Measurements from ENCODE around the gene CHD2. TPM values are rescaled to one million over a fixed set of nuclear protein-coding genes. Genes with fewer than 3 reads are reported as not detected.
A peak's percentile ranks its signal among the peaks of the same experiment; 100 is the strongest.

Gene CHD2
- total RNA-seq, 4 donors from 2014 or later, result 26.9 to 55.5 (median 33.7) TPM

DNA sequence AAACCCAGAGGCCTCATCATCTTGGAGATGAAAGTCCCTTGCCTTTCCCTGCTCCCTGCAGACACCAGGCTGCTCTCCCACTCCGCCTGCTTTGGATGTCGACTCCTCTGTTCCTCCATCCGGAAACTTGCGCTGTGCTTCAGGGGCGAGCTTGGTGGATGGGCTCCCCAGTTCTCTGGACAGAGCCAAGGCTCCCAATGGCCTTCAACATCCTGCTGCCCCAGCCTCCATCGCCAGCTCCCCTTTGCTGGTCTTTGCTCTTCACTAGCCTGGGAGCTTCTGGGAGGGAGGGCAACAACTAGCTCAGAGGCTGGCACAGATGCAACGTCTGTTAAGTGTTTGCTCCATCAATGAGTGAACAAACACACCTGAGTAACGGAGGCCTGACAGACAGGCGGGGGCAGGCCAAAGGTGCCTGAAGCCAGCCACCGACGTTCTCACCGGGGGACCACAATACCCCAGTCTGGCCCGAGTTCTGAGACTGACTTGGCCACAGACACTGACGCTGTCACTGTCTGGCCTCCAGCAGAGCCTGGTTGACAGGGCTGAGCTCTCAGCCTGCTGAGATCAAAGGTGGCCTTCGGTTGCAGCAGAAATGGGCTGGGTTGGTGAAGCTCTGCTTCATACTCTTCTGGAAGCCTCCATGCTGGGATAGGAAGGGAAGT, 149.9 kb downstream of the CHD2 start:
- Histone ChIP-seq H3K27me3 (no peaks in the 10 kb centered on the region), H3K9me3 (no peaks in the 10 kb centered on the region), H3K4me1 (peaks cover 2 to 26% of the 10 kb centered on the region in 2 donors), H3K36me3 (peaks cover 4 to 77% of the 10 kb centered on the region in 2 donors), H3K27ac (peak overlapping the region in 1 of 4 donors; percentile 59), H3K4me3 (no peak overlapping the region)
- no peak for ATAC-seq
- intact Hi-C loops (cut with DNase I; ENCODE audit: low total_unique reads), result no loop called here
- DNase-seq, result no peak
- in situ Hi-C loops (cut with MboI; ENCODE audit: low sequenced_read_pairs in 4 of 4), result loop anchor here in 3 of 4 donors (25.0 kb wide), 2 partner anchors 937 to 1262 kb away; no protein-coding TSS in a partner anchor
- TF ChIP-seq, protein P1, sequence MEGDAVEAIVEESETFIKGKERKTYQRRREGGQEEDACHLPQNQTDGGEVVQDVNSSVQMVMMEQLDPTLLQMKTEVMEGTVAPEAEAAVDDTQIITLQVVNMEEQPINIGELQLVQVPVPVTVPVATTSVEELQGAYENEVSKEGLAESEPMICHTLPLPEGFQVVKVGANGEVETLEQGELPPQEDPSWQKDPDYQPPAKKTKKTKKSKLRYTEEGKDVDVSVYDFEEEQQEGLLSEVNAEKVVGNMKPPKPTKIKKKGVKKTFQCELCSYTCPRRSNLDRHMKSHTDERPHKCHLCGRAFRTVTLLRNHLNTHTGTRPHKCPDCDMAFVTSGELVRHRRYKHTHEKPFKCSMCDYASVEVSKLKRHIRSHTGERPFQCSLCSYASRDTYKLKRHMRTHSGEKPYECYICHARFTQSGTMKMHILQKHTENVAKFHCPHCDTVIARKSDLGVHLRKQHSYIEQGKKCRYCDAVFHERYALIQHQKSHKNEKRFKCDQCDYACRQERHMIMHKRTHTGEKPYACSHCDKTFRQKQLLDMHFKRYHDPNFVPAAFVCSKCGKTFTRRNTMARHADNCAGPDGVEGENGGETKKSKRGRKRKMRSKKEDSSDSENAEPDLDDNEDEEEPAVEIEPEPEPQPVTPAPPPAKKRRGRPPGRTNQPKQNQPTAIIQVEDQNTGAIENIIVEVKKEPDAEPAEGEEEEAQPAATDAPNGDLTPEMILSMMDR (IDR thresholded peaks at IDR 0.05 in 4 of 5, conservative IDR thresholded peaks at IDR 0.05 in 1 of 5), result no peak
- no peak for TF ChIP-seq POLR2A (IDR thresholded peaks at IDR 0.05)

DNA sequence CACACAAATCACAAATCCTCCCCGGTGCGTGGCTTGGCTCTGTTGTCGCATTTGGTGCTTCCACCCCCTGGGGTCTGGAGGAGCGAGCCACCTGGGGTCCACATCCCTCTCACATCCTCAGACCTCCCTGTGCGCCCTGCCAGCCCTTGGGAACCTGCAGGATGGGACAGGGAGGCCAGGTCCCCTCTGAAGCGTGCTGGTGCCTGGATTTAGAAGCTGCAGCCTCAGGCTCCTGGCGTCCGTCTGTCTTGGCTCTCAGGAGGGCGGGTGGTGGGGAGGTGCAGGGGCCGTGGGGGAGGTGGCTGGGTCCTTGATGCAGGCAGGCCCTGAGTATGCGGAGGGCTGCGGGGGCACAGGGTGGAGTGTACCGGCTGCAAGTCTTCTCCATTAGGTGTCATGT, 150.5 kb downstream of the CHD2 start:
- no peak for ATAC-seq
- in situ Hi-C loops (cut with MboI; ENCODE audit: low sequenced_read_pairs in 4 of 4), result loop anchor here in 1 of 4 donors (25.0 kb wide), 1 partner anchor 937 kb away; no protein-coding TSS in a partner anchor

DNA sequence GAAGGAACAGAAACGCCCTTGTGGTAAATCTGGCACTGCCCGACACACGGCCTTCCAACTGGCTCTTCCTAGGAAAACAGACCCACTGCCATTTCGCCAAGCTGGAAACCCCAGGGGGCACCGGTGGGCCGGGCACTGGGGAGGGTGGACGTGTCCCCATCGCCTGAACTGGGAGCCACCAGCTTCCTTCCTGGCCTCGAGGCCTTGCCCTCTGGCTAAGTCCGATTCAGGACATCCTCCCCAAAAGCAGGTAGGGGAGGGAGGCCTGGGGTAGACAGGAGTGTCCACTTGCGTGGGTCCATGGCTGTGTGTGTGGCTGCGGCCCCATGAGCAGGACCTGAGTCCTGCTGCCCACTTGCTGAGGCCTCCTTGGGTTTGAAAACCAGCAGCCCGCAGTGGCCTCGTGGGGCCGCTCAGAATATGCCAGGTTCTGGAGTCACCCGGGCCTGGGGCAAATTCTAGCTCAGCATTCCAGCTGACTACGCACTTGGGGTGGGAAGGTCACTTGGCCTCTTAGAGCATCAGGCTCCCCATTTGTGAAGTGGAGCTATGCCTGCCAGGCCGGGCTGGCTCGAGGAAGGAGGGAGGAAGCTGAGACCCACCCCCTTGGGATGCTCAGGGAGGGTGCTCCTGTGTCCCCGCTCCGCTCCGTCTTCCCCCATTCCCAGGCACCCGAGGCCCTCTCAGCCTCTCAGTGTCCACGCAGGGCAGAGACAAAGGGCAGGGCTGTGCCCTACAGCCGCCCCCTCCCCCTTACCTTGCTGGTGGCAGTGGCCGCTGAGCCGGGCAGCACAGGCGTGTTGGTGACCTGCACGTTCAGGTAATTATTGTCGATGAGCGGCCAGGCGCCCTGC, 151.3 kb downstream of the CHD2 start:
- no peak for TF ChIP-seq POLR2A (IDR thresholded peaks at IDR 0.05)
- TF ChIP-seq, protein P1 (IDR thresholded peaks at IDR 0.05 in 4 of 5, conservative IDR thresholded peaks at IDR 0.05 in 1 of 5), result no peak
- Histone ChIP-seq H3K27me3 (no peaks in the 10 kb centered on the region), H3K36me3 (peaks cover 0 to 69% of the 10 kb centered on the region in 2 donors), H3K9me3 (no peaks in the 10 kb centered on the region), H3K4me3 (no peak overlapping the region), H3K4me1 (peaks cover 4 to 37% of the 10 kb centered on the region in 2 donors), H3K27ac (peak overlapping the region in 3 of 4 donors; percentile 40 to 59 (median 57))
- DNase-seq, result no peak
- intact Hi-C loops (cut with DNase I; ENCODE audit: low total_unique reads) (no loop called here), in situ Hi-C loops (cut with MboI; ENCODE audit: low sequenced_read_pairs in 4 of 4) (loop anchor here in 1 of 4 donors (25.0 kb wide), 1 partner anchor 936 kb away; no protein-coding TSS in a partner anchor)
- no peak for ATAC-seq

More for the DNA sequence above, 150.5 kb downstream of the CHD2 start:
- no peak for TF ChIP-seq POLR2A (IDR thresholded peaks at IDR 0.05)
- TF ChIP-seq, protein P1 (IDR thresholded peaks at IDR 0.05 in 4 of 5, conservative IDR thresholded peaks at IDR 0.05 in 1 of 5), result no peak
- intact Hi-C loops (cut with DNase I; ENCODE audit: low total_unique reads), result no loop called here
- H3K36me3 ChIP-seq, result peaks cover 4 to 77% of the 10 kb centered on the region in 2 donors
- H3K4me3 ChIP-seq, result no peak overlapping the region
- H3K9me3 ChIP-seq, result no peaks in the 10 kb centered on the region
- no peaks in the 10 kb centered on the region for H3K27me3 ChIP-seq
- peaks cover 2 to 30% of the 10 kb centered on the region in 2 donors for H3K4me1 ChIP-seq
- H3K27ac ChIP-seq, result peak overlapping the region in 1 of 4 donors; percentile 59
- no peak for DNase-seq

DNA sequence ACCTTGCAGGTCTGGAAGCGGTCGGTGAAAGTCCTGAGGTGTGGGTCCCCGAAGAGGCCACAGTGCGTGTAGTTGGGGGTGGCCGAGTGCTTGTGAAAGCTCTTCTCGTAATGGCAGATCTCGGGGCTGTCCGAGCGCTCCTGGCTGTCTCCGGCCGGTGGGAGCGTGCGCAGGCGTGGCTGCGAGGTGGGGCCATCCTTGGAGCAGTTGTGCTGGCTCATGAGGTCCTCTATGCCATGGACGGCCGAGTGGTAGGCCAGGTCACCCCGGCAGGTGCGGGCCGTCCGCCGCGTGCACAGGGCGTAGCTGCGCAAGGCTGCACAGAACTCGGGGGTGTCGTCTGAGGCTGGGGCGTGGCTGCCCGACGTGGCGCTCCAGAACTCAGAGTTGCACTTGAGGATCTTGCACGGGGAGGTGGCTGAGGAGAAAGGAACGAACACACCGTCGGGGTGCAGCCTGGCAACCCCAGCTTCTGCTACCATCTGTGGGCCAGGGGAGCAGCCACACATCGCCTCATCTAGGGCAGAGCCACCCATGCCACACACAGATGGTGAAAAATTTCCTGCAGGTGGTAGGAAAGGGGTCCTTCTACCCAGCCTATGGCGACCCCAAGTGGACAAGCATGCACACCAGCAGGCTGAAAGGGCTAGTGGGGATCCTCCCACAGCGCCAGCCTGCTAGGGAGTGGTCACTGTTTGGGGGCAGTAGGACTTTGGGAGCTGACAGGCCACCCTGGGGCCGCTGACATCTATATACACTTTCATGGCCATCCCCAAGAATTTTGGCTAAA, 152.2 kb downstream of the CHD2 start:
- peaks cover 0 to 61% of the 10 kb centered on the region in 2 donors for H3K36me3 ChIP-seq
- TF ChIP-seq, protein P1 (IDR thresholded peaks at IDR 0.05 in 4 of 5, conservative IDR thresholded peaks at IDR 0.05 in 1 of 5), result peak in 1 of 5 experiments; percentile 14
- TF ChIP-seq POLR2A (IDR thresholded peaks at IDR 0.05), result no peak
- H3K27me3 ChIP-seq, result no peaks in the 10 kb centered on the region
- H3K27ac ChIP-seq, result peak overlapping the region in 2 of 4 donors; percentile 9 to 59
- no peaks in the 10 kb centered on the region for H3K9me3 ChIP-seq
- ATAC-seq (no peak), DNase-seq (peak in 1 of 2 donors; percentile 25)
- intact Hi-C loops (cut with DNase I; ENCODE audit: low total_unique reads), result no loop called here
- in situ Hi-C loops (cut with MboI; ENCODE audit: low sequenced_read_pairs in 4 of 4), result loop anchor here in 1 of 4 donors (25.0 kb wide), 1 partner anchor 935 kb away; no protein-coding TSS in a partner anchor
- H3K4me1 ChIP-seq, result peaks cover 12 to 45% of the 10 kb centered on the region in 2 donors
- no peak overlapping the region for H3K4me3 ChIP-seq
